Naive thymus-derived CD4-positive, alpha-beta T cell (primary cell): ENCODE data around the gene SLIT3. TPM values are rescaled to one million over a fixed set of nuclear protein-coding genes. Genes with fewer than 3 reads are reported as not detected.
A peak's percentile ranks its signal among the peaks of the same experiment; 100 is the strongest.

ENCODE experiments used
- ATAC-seq: fragments of 150-1000 bp; cut with Tn5 transposase; 2 replicates; pipeline ENCODE4 v1.10.0; 2021; ENCODE audit warnings: mild to moderate bottlenecking, moderate library complexity
- CTCF ChIA-PET: fragments of 350-600 bp; sonication (Branson Sonifier 250); formaldehyde crosslinking; loops from one replicate; lab custom pipeline; 2021; ENCODE audit warnings: antibody characterized with exemption; lab: Charles Lee
- POLR2A ChIA-PET: fragments of 350-600 bp; sonication (Branson Sonifier 250); formaldehyde crosslinking; loops from one replicate; lab custom pipeline; 2021; ENCODE audit warnings: antibody characterized with exemption, inconsistent platforms; lab: Charles Lee
- DNase-seq, 9 donors: peaks; one replicate each; pipeline versions ENCODE4 v3.0.0 to v3.0.0-alpha.2; 2020 to 2022; ENCODE audit warnings: mixed read lengths in 1 of 9
- H3K27ac ChIP-seq: one replicate; pipeline ENCODE4 v1.7.0; 2013; ENCODE audit warnings: mild to moderate bottlenecking, low read depth, low read length, moderate library complexity
- H3K27me3 ChIP-seq, 2 donors: one replicate each; pipeline ENCODE4 v1.7.0; 2013; ENCODE audit warnings: low read length in 2 of 2, mild to moderate bottlenecking in 2 of 2, moderate library complexity in 2 of 2; ENCODE audit not compliant: control insufficient read depth in 2 of 2, insufficient read depth in 2 of 2
- H3K36me3 ChIP-seq, 3 experiments: 1 replicate in 2 of 3; 2 replicates in 1 of 3; pipeline ENCODE4 v1.7.0; 2013; ENCODE audit warnings: low read length in 3 of 3, mild to moderate bottlenecking in 3 of 3, moderate library complexity in 1 of 3; ENCODE audit not compliant: insufficient read depth in 3 of 3, control insufficient read depth in 2 of 3
- H3K4me1 ChIP-seq, 2 donors: one replicate each; pipeline ENCODE4 v1.7.0; 2013; ENCODE audit warnings: low read length in 2 of 2, mild to moderate bottlenecking in 2 of 2, moderate library complexity in 1 of 2; ENCODE audit not compliant: control insufficient read depth in 2 of 2, insufficient read depth in 2 of 2
- H3K4me3 ChIP-seq: 2 replicates; pipeline ENCODE4 v1.7.0; 2013; ENCODE audit warnings: mild to moderate bottlenecking, low read length
- H3K9me3 ChIP-seq, 3 experiments: 1 replicate in 2 of 3; 2 replicates in 1 of 3; pipeline ENCODE4 v1.7.0; 2013; ENCODE audit warnings: low read length in 3 of 3; ENCODE audit not compliant: control insufficient read depth in 2 of 3
- H3K27ac Mint-ChIP-seq, 9 donors: one replicate each; pipeline ENCODE4 v1.8.0; 2020 to 2022; ENCODE audit warnings: mixed read lengths in 9 of 9, mild to moderate bottlenecking in 8 of 9, moderate library complexity in 5 of 9, inconsistent platforms in 2 of 9
- H3K27me3 Mint-ChIP-seq, 5 donors: one replicate each; pipeline ENCODE4 v1.8.0; 2021 to 2022; ENCODE audit warnings: mixed read lengths in 5 of 5, mild to moderate bottlenecking in 1 of 5
- H3K36me3 Mint-ChIP-seq, 5 donors: one replicate each; pipeline ENCODE4 v1.8.0; 2020 to 2022; ENCODE audit warnings: mixed read lengths in 5 of 5, mild to moderate bottlenecking in 3 of 5, inconsistent platforms in 1 of 5
- H3K4me1 Mint-ChIP-seq, 7 donors: one replicate each; pipeline ENCODE4 v1.8.0; 2020 to 2022; ENCODE audit warnings: mixed read lengths in 7 of 7, mild to moderate bottlenecking in 3 of 7, inconsistent platforms in 1 of 7
- H3K4me3 Mint-ChIP-seq, 10 donors: one replicate each; pipeline ENCODE4 v1.8.0; 2020 to 2022; ENCODE audit warnings: mild to moderate bottlenecking in 10 of 10, mixed read lengths in 10 of 10, moderate library complexity in 6 of 10, inconsistent platforms in 2 of 10
- H3K9me3 Mint-ChIP-seq, 11 donors: one replicate each; pipeline ENCODE4 v1.8.0; 2020 to 2022; ENCODE audit warnings: mixed read lengths in 11 of 11, mild to moderate bottlenecking in 4 of 11, inconsistent platforms in 1 of 11, moderate library complexity in 1 of 11
- intact Hi-C, 2 donors: fragments of 100-400 bp; cut with micrococcal nuclease; formaldehyde crosslinking; loops; one replicate each; pipeline ENCODE4 v1.15.1; 2023
- polyA plus RNA-seq, 2 donors: library from polyadenylated mRNA; unstranded; fragments of 300-500 nt; fragmentation: Illumina TruSeq; gene quantifications; one replicate each; pipeline ENCODE4 v1.2.3, GENCODE V29; 2021
- total RNA-seq, 6 experiments: library from RNA in 5 of 6; stranded (reverse) in 5 of 6; gene quantifications; 1 replicate in 5 of 6; 2 replicates in 1 of 6; pipeline ENCODE4 v1.2.3 and lab custom pipeline; 2021 to 2026

The SLIT3 gene
- total and polyA plus RNA-seq, 7 experiments from 2014 or later, result 0.34 TPM; not detected in 6

- H3K27me3 ChIP-seq, result peaks cover 0 to 3% of the 10 kb centered on the region in 2 donors
- H3K36me3 Mint-ChIP-seq, result no peaks in the 10 kb centered on the region
- no peak overlapping the region for H3K27ac Mint-ChIP-seq
- POLR2A ChIA-PET, result no interaction called here
- no peak overlapping the region for H3K4me3 Mint-ChIP-seq
- H3K4me3 ChIP-seq, result no peak overlapping the region
- H3K9me3 Mint-ChIP-seq, result no peaks in the 10 kb centered on the region
- no peak overlapping the region for H3K27ac ChIP-seq
- H3K36me3 ChIP-seq, result no peaks in the 10 kb centered on the region
- DNase-seq (no peak), ATAC-seq (no peak)
- H3K4me1 Mint-ChIP-seq, result no peaks in the 10 kb centered on the region
- peaks cover 3 to 18% (median 16%) of the 10 kb centered on the region in 5 donors for H3K27me3 Mint-ChIP-seq
- H3K9me3 ChIP-seq, result no peaks in the 10 kb centered on the region
- H3K4me1 ChIP-seq, result peaks cover 0 to 4% of the 10 kb centered on the region in 2 donors
- intact Hi-C loops, result loop anchor here in 1 of 2 donors (10.0 kb wide), 1 partner anchor 686 kb away; no protein-coding TSS in a partner anchor
- CTCF ChIA-PET, result interaction anchor here (2.5 kb wide), 1 partner anchor 592 kb away, joined by 18 read pairs; no protein-coding TSS in a partner anchor
Measured at GRCh38 chr5:168988699-168989098, 312.2 kb downstream of the SLIT3 start.

DNA sequence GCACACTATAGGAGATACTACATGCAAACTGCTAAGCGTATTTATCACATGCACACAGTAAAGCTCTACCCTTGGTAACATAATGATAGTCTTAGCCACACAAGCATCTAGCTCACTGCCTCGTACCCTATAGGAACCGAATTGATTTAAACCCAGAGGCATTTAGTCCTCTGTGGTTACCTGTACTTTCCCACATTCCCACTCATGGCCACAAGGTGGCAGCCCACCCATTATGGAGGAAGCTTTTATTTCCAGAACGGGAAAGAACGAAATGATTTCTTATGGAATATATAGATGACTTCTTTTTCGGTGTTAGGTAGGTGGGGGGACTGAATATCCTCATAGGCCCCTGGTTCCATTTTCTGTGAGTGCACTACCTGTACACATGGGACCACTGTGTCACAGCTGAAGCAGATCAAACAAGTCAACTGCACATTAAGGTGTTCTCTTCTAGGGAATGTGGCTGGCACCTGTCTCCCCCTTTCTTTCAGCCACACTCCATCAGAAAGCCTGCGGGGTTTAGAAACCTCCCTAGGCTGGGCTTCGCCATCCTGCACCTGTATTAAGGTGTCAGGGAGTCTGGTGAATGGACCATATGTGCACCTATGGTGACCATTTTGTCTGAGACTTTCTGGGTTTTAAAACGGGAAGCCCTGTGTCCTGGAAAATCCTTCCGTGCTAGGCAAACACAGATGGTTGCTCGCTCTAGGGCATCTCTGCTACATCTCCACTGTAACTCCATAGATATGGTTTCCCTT lies 313.2 kb downstream of the SLIT3 start:
- CTCF ChIA-PET, result interaction anchor here (0.8 to 2.5 kb wide), 4 partner anchors 10 to 596 kb away, joined by 3 to 18 read pairs (median 4); partner anchors contain the start of gene SPDL1
- H3K36me3 ChIP-seq, result no peaks in the 10 kb centered on the region
- no peak for ATAC-seq

GRCh38 chr5:168985454-168985853 lies 315.5 kb downstream of the SLIT3 start:
- Mint-ChIP-seq H3K4me1 (no peaks in the 10 kb centered on the region), H3K36me3 (no peaks in the 10 kb centered on the region), H3K9me3 (no peaks in the 10 kb centered on the region), H3K27ac (no peak overlapping the region), H3K27me3 (peaks cover 8 to 28% (median 16%) of the 10 kb centered on the region in 5 donors), H3K4me3 (no peak overlapping the region)
- ChIA-PET POLR2A (no interaction called here), CTCF (no interaction called here)
- Histone ChIP-seq H3K4me1 (peaks cover 0 to 4% of the 10 kb centered on the region in 2 donors), H3K27ac (no peak overlapping the region), H3K36me3 (no peaks in the 10 kb centered on the region), H3K27me3 (peaks cover 0 to 3% of the 10 kb centered on the region in 2 donors), H3K4me3 (no peak overlapping the region), H3K9me3 (no peaks in the 10 kb centered on the region)
- intact Hi-C loops, result loop anchor here in 1 of 2 donors (10.0 kb wide), 1 partner anchor 689 kb away; no protein-coding TSS in a partner anchor
- DNase-seq (no peak), ATAC-seq (no peak)

More for the DNA sequence above, 313.2 kb downstream of the SLIT3 start:
- peak in 7 of 9 donors; percentile 8 to 54 (median 13) for DNase-seq
- no peaks in the 10 kb centered on the region for H3K36me3 Mint-ChIP-seq
- H3K4me1 ChIP-seq, result peaks cover 0 to 4% of the 10 kb centered on the region in 2 donors
- POLR2A ChIA-PET, result no interaction called here
- no peaks in the 10 kb centered on the region for H3K9me3 ChIP-seq
- intact Hi-C loops, result loop anchor here in 1 of 2 donors (2.0 to 10.0 kb wide), 2 partner anchors 315 to 687 kb away; no protein-coding TSS in a partner anchor
- H3K4me3 Mint-ChIP-seq, result no peak overlapping the region
- no peak overlapping the region for H3K27ac ChIP-seq
- H3K9me3 Mint-ChIP-seq, result no peaks in the 10 kb centered on the region
- H3K27ac Mint-ChIP-seq, result no peak overlapping the region
- H3K27me3 ChIP-seq, result peaks cover 0 to 3% of the 10 kb centered on the region in 2 donors
- H3K4me1 Mint-ChIP-seq, result no peaks in the 10 kb centered on the region
- peaks cover 3 to 23% (median 16%) of the 10 kb centered on the region in 5 donors for H3K27me3 Mint-ChIP-seq
- no peak overlapping the region for H3K4me3 ChIP-seq

DNA sequence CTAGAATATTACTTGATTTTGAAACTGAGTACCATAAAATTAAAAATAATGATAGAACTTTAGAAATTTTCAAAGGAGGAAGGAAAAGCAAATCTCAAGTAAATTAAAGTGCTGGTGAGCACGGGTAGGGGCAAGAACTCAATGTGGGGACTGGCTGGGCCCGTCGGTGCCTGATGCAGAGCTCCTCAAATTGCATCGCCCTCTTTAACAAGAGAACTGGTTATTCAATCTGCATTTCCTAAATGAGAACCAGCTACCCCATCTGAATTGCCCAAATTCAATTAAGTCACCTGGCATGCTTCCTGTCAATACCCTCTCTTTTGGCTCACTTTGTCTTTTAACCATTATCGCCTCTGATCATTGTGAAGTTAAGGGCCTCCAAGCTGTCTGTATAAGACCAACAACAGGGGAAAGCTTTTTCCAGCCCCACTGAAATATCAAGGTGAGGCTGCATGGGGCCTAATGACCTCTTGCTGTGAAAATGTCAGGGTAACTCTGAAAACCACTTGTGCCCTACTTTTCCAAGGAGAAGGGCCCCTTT lies 316.7 kb downstream of the SLIT3 start:
- POLR2A ChIA-PET, result no interaction called here

DNA sequence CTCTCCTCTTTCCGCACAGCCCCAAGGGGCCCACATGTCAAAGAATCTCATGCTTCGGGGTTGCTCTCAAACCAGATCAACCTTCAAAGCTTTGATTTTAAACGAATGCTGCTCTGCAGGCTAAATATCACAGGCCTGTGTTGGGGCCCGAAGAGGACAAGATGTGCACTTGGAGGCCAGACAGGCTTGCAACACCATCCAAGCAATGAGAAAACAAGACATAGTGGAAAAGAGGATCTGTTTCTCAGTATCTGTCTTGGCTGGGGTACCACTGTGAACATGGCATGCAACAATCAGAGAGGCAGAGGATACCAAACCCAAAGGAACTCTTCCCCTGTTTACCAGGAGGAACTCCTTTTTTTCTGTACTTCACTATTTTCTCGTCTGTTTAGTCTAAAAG lies 321.8 kb downstream of the SLIT3 start:
- no peaks in the 10 kb centered on the region for H3K4me1 Mint-ChIP-seq
- no peaks in the 10 kb centered on the region for H3K36me3 ChIP-seq
- H3K9me3 ChIP-seq, result no peaks in the 10 kb centered on the region
- ATAC-seq (no peak), DNase-seq (no peak)
- H3K4me1 ChIP-seq, result no peaks in the 10 kb centered on the region
- H3K27ac Mint-ChIP-seq, result no peak overlapping the region
- intact Hi-C loops, result no loop called here
- H3K9me3 Mint-ChIP-seq, result no peaks in the 10 kb centered on the region
- H3K27ac ChIP-seq, result no peak overlapping the region
- no peaks in the 10 kb centered on the region for H3K27me3 ChIP-seq
- H3K4me3 Mint-ChIP-seq, result no peak overlapping the region
- H3K27me3 Mint-ChIP-seq, result peaks cover 5 to 34% (median 17%) of the 10 kb centered on the region in 5 donors
- CTCF ChIA-PET, result no interaction called here
- H3K4me3 ChIP-seq, result no peak overlapping the region
- no peaks in the 10 kb centered on the region for H3K36me3 Mint-ChIP-seq
- POLR2A ChIA-PET, result no interaction called here

More for the DNA sequence above, 316.7 kb downstream of the SLIT3 start:
- Histone ChIP-seq H3K36me3 (no peaks in the 10 kb centered on the region), H3K4me3 (no peak overlapping the region), H3K9me3 (no peaks in the 10 kb centered on the region), H3K4me1 (peaks cover 0 to 4% of the 10 kb centered on the region in 2 donors), H3K27me3 (peaks cover 0 to 3% of the 10 kb centered on the region in 2 donors), H3K27ac (no peak overlapping the region)
- no peak for ATAC-seq
- no peak for DNase-seq
- Mint-ChIP-seq H3K4me1 (no peaks in the 10 kb centered on the region), H3K36me3 (no peaks in the 10 kb centered on the region), H3K9me3 (no peaks in the 10 kb centered on the region), H3K27ac (no peak overlapping the region), H3K27me3 (peaks cover 8 to 26% (median 16%) of the 10 kb centered on the region in 5 donors), H3K4me3 (no peak overlapping the region)
- intact Hi-C loops, result loop anchor here in 1 of 2 donors (10.0 kb wide), 1 partner anchor 691 kb away; no protein-coding TSS in a partner anchor
- CTCF ChIA-PET, result no interaction called here

GRCh38 chr5:168978500-168978899 lies 322.4 kb downstream of the SLIT3 start:
- intact Hi-C loops, result no loop called here
- no peak for ATAC-seq
- Histone ChIP-seq H3K36me3 (no peaks in the 10 kb centered on the region), H3K9me3 (no peaks in the 10 kb centered on the region), H3K27me3 (no peaks in the 10 kb centered on the region), H3K4me3 (no peak overlapping the region), H3K4me1 (no peaks in the 10 kb centered on the region), H3K27ac (no peak overlapping the region)
- H3K4me3 Mint-ChIP-seq, result no peak overlapping the region
- H3K9me3 Mint-ChIP-seq, result no peaks in the 10 kb centered on the region
- ChIA-PET POLR2A (no interaction called here), CTCF (no interaction called here)
- H3K27ac Mint-ChIP-seq, result no peak overlapping the region
- H3K27me3 Mint-ChIP-seq, result peaks cover 5 to 38% (median 23%) of the 10 kb centered on the region in 5 donors
- no peaks in the 10 kb centered on the region for H3K36me3 Mint-ChIP-seq
- no peaks in the 10 kb centered on the region for H3K4me1 Mint-ChIP-seq
- DNase-seq, result no peak
